Stomach (tissue), 4 donors: ENCODE data around the gene TCAIM.

ENCODE experiments used
- POLR2A ChIP-seq, 4 donors: fragments of 450-650 bp; IDR thresholded peaks; one replicate each; pipeline ENCODE4 v1.6.1; 2016; ENCODE audit warnings: antibody characterized with exemption in 4 of 4, control low read depth in 2 of 4, mild to moderate bottlenecking in 1 of 4, moderate library complexity in 1 of 4
- TF ChIP-seq, protein P1 (sequence below), 7 experiments: fragments of 450-650 bp in 4 of 7; fragments of 200-600 bp in 3 of 7; sonication (generic) in 3 of 7; IDR thresholded peaks; one replicate each; pipeline ENCODE4 v1.5.1; 2016 to 2019; ENCODE audit warnings: antibody characterized with exemption in 7 of 7, control low read depth in 2 of 7, mild to moderate bottlenecking in 1 of 7

DNA sequence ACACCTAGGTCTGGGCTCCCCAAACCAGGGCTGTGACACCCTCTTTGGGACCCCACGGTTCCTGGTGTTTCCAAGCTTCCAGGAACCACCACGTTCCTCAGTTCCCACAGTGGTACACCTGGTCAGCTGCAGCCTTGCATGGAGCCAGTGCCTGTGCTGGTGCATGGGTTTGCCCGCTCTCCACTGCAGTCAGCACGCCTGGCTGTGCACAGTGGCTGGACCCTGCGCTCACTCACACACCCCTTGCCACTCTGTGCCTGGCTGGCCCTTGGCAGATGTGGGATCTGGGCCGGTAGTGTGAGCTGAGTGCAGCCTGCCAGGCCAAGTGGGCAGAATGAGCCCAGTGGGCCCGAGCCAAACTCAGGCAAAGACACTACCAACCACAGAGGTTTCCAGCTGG lies 48.8 kb downstream of the TCAIM start:
- TF ChIP-seq, protein P1, sequence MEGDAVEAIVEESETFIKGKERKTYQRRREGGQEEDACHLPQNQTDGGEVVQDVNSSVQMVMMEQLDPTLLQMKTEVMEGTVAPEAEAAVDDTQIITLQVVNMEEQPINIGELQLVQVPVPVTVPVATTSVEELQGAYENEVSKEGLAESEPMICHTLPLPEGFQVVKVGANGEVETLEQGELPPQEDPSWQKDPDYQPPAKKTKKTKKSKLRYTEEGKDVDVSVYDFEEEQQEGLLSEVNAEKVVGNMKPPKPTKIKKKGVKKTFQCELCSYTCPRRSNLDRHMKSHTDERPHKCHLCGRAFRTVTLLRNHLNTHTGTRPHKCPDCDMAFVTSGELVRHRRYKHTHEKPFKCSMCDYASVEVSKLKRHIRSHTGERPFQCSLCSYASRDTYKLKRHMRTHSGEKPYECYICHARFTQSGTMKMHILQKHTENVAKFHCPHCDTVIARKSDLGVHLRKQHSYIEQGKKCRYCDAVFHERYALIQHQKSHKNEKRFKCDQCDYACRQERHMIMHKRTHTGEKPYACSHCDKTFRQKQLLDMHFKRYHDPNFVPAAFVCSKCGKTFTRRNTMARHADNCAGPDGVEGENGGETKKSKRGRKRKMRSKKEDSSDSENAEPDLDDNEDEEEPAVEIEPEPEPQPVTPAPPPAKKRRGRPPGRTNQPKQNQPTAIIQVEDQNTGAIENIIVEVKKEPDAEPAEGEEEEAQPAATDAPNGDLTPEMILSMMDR (IDR thresholded peaks at IDR 0.05): no peak
- no peak for TF ChIP-seq POLR2A (IDR thresholded peaks at IDR 0.05)
